Breast epithelium (tissue), 4 donors: ENCODE results near the gene MRPS27. TPM values are rescaled to one million over a fixed set of nuclear protein-coding genes. Genes with fewer than 3 reads are reported as not detected.

Experiments used
- DNase-seq, 2 donors: peaks; one replicate each; pipeline ENCODE4 v3.0.0-alpha.2; 2019; ENCODE audit warnings: low spot score in 2 of 2
- H3K27ac ChIP-seq, 2 donors: fragments of 200-600 bp; sonication (generic) in 1 of 2; one replicate each; pipeline ENCODE4 v1.5.1; 2016 to 2019; ENCODE audit warnings: mild to moderate bottlenecking in 1 of 2
- H3K27me3 ChIP-seq, 2 donors: fragments of 200-600 bp; sonication (generic) in 1 of 2; one replicate each; pipeline versions ENCODE4 v1.5.1 to v1.6.0; 2017 to 2019; ENCODE audit warnings: control low read depth in 1 of 2, mild to moderate bottlenecking in 1 of 2
- H3K36me3 ChIP-seq: fragments of 200-600 bp; one replicate; pipeline ENCODE4 v1.5.1; 2019
- H3K4me1 ChIP-seq, 2 donors: fragments of 200-600 bp; sonication (generic); one replicate each; pipeline ENCODE4 v1.5.1; 2016 to 2019; ENCODE audit warnings: control low read depth in 1 of 2
- H3K4me3 ChIP-seq, 3 donors: fragments of 200-600 bp; sonication (generic); 1 replicate in 2 of 3; 2 replicates in 1 of 3; pipeline ENCODE4 v1.5.1; 2016 to 2019; ENCODE audit warnings: mild to moderate bottlenecking in 3 of 3, moderate library complexity in 2 of 3
- H3K9me3 ChIP-seq, 2 donors: fragments of 200-600 bp; sonication (generic) in 1 of 2; one replicate each; pipeline ENCODE4 v1.5.1; 2016 to 2019; ENCODE audit warnings: control low read depth in 1 of 2
- CTCF ChIP-seq, 3 donors: fragments of 450-650 bp; IDR thresholded peaks; one replicate each; pipeline ENCODE4 v1.5.1; 2016 to 2017; ENCODE audit warnings: antibody characterized with exemption in 3 of 3, mild to moderate bottlenecking in 3 of 3, moderate library complexity in 3 of 3
- POLR2A ChIP-seq: fragments of 450-650 bp; IDR thresholded peaks from one replicate; pipeline ENCODE4 v1.6.1; 2016; ENCODE audit warnings: antibody characterized with exemption, mild to moderate bottlenecking, moderate library complexity
- POLR2AphosphoS5 ChIP-seq, 3 donors: sonication (generic); formaldehyde crosslinking; IDR thresholded peaks; one replicate each; pipeline ENCODE4 v1.6.1; 2017; ENCODE audit warnings: antibody characterized with exemption in 3 of 3
- intact Hi-C: fragments of 100-400 bp; cut with DNase I; formaldehyde crosslinking; loops from one replicate; pipeline ENCODE4 v1.15.1; 2023; ENCODE audit warnings: low total_unique reads
- total RNA-seq, 3 donors: library from RNA; depleted of rRNA; stranded (reverse); fragments of >200 nt; gene quantifications; one replicate each; pipeline ENCODE4 v1.1.0, GENCODE V29; 2016

The MRPS27 gene
- total RNA-seq, 3 donors from 2014 or later: 47.8 to 71.3 (median 51.8) TPM

DNA sequence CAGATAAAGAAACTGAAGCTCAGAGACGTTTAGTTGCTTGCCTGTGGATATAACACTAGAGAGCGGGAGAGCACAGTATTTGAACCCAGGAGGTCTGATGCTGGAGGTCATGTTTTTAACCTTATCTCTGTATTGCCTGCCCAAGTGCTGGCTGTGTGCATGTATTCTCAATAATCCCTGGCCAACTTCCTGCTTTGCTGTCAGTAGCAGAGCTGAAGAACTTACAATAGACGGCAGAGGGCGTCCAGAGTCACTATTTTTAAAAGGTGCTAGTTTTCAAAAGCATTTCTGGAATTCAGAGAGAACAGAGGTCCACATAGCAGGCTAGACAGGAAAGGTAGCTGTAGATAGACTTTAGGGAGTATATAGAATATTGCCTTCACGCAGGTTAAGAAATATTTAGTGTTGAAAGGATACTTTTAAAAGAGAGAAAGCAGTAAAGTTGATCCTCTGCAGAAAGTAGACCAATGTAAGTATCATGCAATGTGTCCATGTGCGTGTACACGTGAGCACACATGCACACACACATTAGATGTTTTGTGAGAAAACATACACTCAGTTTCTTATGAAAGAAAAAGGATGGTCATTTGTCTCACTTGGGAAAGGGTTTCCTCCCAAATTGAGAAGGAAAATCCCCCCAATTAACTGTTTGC, 46.4 kb upstream of the MRPS27 start:
- no peak overlapping the region for H3K27ac ChIP-seq
- H3K36me3 ChIP-seq: no peaks in the 10 kb centered on the region
- peak in 1 of 2 donors; percentile 67 for DNase-seq
- peak in 2 of 3 donors; percentile 9 to 39 for TF ChIP-seq POLR2AphosphoS5 (IDR thresholded peaks at IDR 0.05)
- peak; percentile 68 to 91 (median 83) for TF ChIP-seq CTCF (IDR thresholded peaks at IDR 0.05)
- TF ChIP-seq POLR2A: no peak
- no peaks in the 10 kb centered on the region for H3K4me1 ChIP-seq
- intact Hi-C loops: loop anchor here (10.0 kb wide), 1 partner anchor 158 kb away; no protein-coding TSS in a partner anchor
- no peak overlapping the region for H3K4me3 ChIP-seq
- H3K27me3 ChIP-seq: no peaks in the 10 kb centered on the region
- H3K9me3 ChIP-seq: no peaks in the 10 kb centered on the region

- Histone ChIP-seq H3K27ac (no peak overlapping the region), H3K4me1 (no peaks in the 10 kb centered on the region), H3K36me3 (no peaks in the 10 kb centered on the region), H3K4me3 (no peak overlapping the region), H3K27me3 (no peaks in the 10 kb centered on the region), H3K9me3 (no peaks in the 10 kb centered on the region)
- no peak for TF ChIP-seq POLR2A
- TF ChIP-seq POLR2AphosphoS5 (IDR thresholded peaks at IDR 0.05): no peak
- TF ChIP-seq CTCF (IDR thresholded peaks at IDR 0.05): no peak
- intact Hi-C loops: loop anchor here (10.0 kb wide), 1 partner anchor 160 kb away; no protein-coding TSS in a partner anchor
- DNase-seq: no peak
Measured at GRCh38 chr5:72364951-72365350, 44.9 kb upstream of the MRPS27 start.

DNA sequence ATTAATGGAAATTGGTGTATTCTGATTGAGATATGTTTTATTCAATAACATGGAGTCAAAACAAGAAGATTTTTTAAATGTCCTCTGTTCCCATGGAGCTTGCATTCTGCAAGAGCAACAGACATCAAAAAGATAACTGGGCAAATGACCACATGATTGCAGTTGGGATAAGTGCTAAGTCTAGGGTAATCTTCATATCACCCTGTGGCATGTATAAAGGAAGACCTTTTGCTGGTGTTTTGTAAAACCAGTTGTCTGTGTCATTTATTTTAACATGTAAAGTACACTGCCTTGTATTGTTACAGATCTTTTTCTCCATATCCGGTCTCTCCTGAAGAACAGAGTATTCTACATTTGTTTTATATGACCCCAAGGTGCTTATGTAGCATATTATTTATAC, 44.1 kb upstream of the MRPS27 start:
- Histone ChIP-seq H3K36me3 (no peaks in the 10 kb centered on the region), H3K4me1 (no peaks in the 10 kb centered on the region), H3K9me3 (no peaks in the 10 kb centered on the region), H3K27me3 (no peaks in the 10 kb centered on the region), H3K27ac (no peak overlapping the region), H3K4me3 (no peak overlapping the region)
- TF ChIP-seq POLR2A (no peak), CTCF (IDR thresholded peaks at IDR 0.05) (no peak), POLR2AphosphoS5 (IDR thresholded peaks at IDR 0.05) (no peak)
- DNase-seq: no peak
- intact Hi-C loops: loop anchor here (10.0 kb wide), 1 partner anchor 161 kb away; no protein-coding TSS in a partner anchor

DNA sequence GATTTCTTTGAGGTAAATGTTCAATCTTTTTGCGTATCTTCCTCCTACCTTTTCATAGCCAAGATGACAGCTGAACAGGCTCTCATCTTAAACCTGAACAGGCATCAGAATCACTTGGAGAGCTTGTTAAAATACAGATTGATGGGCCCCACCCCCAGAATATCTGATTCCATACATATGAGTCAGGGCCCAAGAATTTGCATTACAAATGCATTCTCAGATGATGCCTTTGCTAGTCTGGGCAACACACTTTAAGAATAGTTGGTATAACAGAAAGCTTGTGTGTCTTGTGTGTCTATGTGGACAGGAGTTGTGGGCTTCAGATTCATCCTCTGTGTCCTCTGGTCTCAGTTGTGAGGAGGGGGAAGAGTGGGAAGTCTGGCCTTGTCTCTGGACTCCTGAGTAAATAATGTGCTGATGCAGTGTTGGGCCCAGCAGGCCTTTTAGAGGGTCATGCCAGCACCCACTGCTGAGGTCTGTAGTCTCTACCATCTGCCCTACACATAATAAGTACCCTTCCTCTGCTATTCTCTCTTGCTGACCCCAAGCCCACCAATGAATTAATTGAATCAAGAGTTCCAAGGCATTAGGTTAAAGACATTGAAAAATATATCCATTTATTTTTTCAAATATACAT, 43.2 kb upstream of the MRPS27 start:
- H3K27me3 ChIP-seq: no peaks in the 10 kb centered on the region
- TF ChIP-seq POLR2A: no peak
- no peak for TF ChIP-seq POLR2AphosphoS5 (IDR thresholded peaks at IDR 0.05)
- no peak for TF ChIP-seq CTCF (IDR thresholded peaks at IDR 0.05)
- no peaks in the 10 kb centered on the region for H3K4me1 ChIP-seq
- intact Hi-C loops: loop anchor here (10.0 kb wide), 1 partner anchor 162 kb away; no protein-coding TSS in a partner anchor
- no peaks in the 10 kb centered on the region for H3K36me3 ChIP-seq
- no peak overlapping the region for H3K4me3 ChIP-seq
- no peak for DNase-seq
- no peak overlapping the region for H3K27ac ChIP-seq
- H3K9me3 ChIP-seq: no peaks in the 10 kb centered on the region

- H3K36me3 ChIP-seq: no peaks in the 10 kb centered on the region
- intact Hi-C loops: loop anchor here (10.0 kb wide), 1 partner anchor 165 kb away; no protein-coding TSS in a partner anchor
Measured at GRCh38 chr5:72359886-72360285, 39.8 kb upstream of the MRPS27 start.

More at GRCh38 chr5:72359886-72360285, 39.8 kb upstream of the MRPS27 start:
- Histone ChIP-seq H3K27ac (no peak overlapping the region), H3K9me3 (no peaks in the 10 kb centered on the region), H3K27me3 (no peaks in the 10 kb centered on the region), H3K4me3 (no peak overlapping the region), H3K4me1 (no peaks in the 10 kb centered on the region)
- no peak for TF ChIP-seq CTCF (IDR thresholded peaks at IDR 0.05)
- no peak for TF ChIP-seq POLR2A
- TF ChIP-seq POLR2AphosphoS5 (IDR thresholded peaks at IDR 0.05): no peak
- no peak for DNase-seq
